ENCODE data around the gene ITGA3. TPM values are rescaled to one million over a fixed set of nuclear protein-coding genes. Genes with fewer than 3 reads are reported as not detected.

Gene ITGA3
- total and polyA plus RNA-seq, 2 of the 13 experiments (the other 11 are each of a cell fraction or from before 2014, with no cell fraction given): 0.48 to 0.69 TPM

DNA sequence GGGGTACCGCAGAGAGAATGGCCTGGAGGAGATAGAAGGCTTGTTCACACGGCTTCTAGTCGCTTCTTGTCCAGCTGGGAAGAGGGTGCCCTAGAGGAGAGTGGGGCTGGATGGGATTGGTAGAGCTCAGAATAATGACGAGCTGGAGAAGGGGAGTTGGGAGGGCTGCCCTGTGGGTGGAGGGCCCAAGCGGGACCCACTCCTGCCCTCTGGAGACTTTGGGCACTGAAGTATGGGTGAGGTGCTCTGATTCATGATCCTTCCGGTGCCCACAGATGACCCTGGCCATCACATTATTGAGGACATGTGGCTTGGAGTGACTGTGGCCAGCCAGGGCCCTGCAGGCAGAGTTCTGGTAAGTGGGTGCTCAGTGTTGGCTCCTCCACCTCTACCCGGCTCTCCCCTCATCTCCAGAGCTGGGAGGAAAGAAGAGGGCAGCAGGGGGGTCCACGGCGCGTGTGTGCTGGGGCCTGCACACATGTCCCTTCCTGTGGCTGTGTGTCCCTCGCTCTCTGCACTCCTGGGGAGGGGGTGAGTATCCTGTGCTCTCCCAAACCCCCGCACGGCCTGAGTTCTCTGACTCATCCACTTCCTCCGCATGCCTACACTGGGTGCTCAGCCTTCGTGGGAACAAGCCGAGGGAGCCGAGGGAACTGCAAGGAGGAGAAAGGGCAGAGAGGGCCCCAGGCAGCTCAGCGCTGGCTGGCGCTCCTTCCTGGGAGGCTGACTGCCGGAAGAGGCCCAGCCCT lies 8.5 kb downstream of the ITGA3 start:
- no peak overlapping the region for H3K27ac ChIP-seq (ENCODE audit: extremely low read length, insufficient read depth, low read length)
- POLR2A ChIA-PET: no interaction called here
- intact Hi-C loops (cut with micrococcal nuclease; ENCODE audit: unreplicated experiment) (no loop called here), in situ Hi-C loops (cut with HindIII; ENCODE audit: extremely low pct_ligation_motif_present, low pct_unique_long_range_greater_than_20kb) (no loop called here)
- peak overlapping the region in 1 of 3 experiments; percentile 25; a peak in 1 of 6 replicates for H3K4me3 ChIP-seq (replicated peaks in 1 of 3; ENCODE audit: insufficient read depth in 1 of 3, low read depth in 2 of 3, low read length in 3 of 3)
- no peak overlapping the region for H2AFZ ChIP-seq (ENCODE audit: low read length)
- no peak overlapping the region for H3K9ac ChIP-seq (ENCODE audit: insufficient read depth, low read depth, low read length)
- no peak for FAIRE-seq
- H3K27me3 ChIP-seq (ENCODE audit: control insufficient read depth in 1 of 2, insufficient read depth in 2 of 2, low read length in 2 of 2): peaks cover 9 to 49% of the 10 kb centered on the region in 2 experiments
- peak overlapping the region; percentile 20 for H3K4me2 ChIP-seq (ENCODE audit: low read depth, low read length)
- peak; percentile 60 for ATAC-seq
- H3K79me2 ChIP-seq (ENCODE audit: insufficient read depth, low read length): no peaks in the 10 kb centered on the region
- TF ChIP-seq ZNF263 (CRISPR knock-in tag; IDR thresholded peaks at IDR 0.05) (0 out of 2 replicates have a peak, but pooled peaks have one; percentile 19), NCOA2 (CRISPR knock-in tag; IDR thresholded peaks at IDR 0.05) (no peak), FOSL2 (CRISPR knock-in tag; IDR thresholded peaks at IDR 0.05) (peak; percentile 51)
- TF ChIP-seq, protein P1, sequence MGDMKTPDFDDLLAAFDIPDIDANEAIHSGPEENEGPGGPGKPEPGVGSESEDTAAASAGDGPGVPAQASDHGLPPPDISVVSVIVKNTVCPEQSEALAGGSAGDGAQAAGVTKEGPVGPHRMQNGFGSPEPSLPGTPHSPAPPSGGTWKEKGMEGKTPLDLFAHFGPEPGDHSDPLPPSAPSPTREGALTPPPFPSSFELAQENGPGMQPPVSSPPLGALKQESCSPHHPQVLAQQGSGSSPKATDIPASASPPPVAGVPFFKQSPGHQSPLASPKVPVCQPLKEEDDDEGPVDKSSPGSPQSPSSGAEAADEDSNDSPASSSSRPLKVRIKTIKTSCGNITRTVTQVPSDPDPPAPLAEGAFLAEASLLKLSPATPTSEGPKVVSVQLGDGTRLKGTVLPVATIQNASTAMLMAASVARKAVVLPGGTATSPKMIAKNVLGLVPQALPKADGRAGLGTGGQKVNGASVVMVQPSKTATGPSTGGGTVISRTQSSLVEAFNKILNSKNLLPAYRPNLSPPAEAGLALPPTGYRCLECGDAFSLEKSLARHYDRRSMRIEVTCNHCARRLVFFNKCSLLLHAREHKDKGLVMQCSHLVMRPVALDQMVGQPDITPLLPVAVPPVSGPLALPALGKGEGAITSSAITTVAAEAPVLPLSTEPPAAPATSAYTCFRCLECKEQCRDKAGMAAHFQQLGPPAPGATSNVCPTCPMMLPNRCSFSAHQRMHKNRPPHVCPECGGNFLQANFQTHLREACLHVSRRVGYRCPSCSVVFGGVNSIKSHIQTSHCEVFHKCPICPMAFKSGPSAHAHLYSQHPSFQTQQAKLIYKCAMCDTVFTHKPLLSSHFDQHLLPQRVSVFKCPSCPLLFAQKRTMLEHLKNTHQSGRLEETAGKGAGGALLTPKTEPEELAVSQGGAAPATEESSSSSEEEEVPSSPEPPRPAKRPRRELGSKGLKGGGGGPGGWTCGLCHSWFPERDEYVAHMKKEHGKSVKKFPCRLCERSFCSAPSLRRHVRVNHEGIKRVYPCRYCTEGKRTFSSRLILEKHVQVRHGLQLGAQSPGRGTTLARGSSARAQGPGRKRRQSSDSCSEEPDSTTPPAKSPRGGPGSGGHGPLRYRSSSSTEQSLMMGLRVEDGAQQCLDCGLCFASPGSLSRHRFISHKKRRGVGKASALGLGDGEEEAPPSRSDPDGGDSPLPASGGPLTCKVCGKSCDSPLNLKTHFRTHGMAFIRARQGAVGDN (CRISPR knock-in tag; IDR thresholded peaks at IDR 0.05): peak; percentile 53
- TF ChIP-seq, protein P2, sequence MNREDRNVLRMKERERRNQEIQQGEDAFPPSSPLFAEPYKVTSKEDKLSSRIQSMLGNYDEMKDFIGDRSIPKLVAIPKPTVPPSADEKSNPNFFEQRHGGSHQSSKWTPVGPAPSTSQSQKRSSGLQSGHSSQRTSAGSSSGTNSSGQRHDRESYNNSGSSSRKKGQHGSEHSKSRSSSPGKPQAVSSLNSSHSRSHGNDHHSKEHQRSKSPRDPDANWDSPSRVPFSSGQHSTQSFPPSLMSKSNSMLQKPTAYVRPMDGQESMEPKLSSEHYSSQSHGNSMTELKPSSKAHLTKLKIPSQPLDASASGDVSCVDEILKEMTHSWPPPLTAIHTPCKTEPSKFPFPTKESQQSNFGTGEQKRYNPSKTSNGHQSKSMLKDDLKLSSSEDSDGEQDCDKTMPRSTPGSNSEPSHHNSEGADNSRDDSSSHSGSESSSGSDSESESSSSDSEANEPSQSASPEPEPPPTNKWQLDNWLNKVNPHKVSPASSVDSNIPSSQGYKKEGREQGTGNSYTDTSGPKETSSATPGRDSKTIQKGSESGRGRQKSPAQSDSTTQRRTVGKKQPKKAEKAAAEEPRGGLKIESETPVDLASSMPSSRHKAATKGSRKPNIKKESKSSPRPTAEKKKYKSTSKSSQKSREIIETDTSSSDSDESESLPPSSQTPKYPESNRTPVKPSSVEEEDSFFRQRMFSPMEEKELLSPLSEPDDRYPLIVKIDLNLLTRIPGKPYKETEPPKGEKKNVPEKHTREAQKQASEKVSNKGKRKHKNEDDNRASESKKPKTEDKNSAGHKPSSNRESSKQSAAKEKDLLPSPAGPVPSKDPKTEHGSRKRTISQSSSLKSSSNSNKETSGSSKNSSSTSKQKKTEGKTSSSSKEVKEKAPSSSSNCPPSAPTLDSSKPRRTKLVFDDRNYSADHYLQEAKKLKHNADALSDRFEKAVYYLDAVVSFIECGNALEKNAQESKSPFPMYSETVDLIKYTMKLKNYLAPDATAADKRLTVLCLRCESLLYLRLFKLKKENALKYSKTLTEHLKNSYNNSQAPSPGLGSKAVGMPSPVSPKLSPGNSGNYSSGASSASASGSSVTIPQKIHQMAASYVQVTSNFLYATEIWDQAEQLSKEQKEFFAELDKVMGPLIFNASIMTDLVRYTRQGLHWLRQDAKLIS (CRISPR knock-in tag; IDR thresholded peaks at IDR 0.05): no peak
- TF ChIP-seq, protein P3, sequence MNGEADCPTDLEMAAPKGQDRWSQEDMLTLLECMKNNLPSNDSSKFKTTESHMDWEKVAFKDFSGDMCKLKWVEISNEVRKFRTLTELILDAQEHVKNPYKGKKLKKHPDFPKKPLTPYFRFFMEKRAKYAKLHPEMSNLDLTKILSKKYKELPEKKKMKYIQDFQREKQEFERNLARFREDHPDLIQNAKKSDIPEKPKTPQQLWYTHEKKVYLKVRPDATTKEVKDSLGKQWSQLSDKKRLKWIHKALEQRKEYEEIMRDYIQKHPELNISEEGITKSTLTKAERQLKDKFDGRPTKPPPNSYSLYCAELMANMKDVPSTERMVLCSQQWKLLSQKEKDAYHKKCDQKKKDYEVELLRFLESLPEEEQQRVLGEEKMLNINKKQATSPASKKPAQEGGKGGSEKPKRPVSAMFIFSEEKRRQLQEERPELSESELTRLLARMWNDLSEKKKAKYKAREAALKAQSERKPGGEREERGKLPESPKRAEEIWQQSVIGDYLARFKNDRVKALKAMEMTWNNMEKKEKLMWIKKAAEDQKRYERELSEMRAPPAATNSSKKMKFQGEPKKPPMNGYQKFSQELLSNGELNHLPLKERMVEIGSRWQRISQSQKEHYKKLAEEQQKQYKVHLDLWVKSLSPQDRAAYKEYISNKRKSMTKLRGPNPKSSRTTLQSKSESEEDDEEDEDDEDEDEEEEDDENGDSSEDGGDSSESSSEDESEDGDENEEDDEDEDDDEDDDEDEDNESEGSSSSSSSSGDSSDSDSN (CRISPR knock-in tag; IDR thresholded peaks at IDR 0.05): peak; percentile 38; the same call in 1 of the 2 replicates
- H3K36me3 ChIP-seq (replicated peaks in 1 of 2; ENCODE audit: control insufficient read depth in 1 of 2, insufficient read depth in 2 of 2, low read length in 2 of 2): no peaks in the 10 kb centered on the region
- CTCF ChIA-PET (ENCODE audit: low intra/inter-chr PET ratio, low total read pairs): no interaction called here
- no peaks in the 10 kb centered on the region for H3K9me3 ChIP-seq (ENCODE audit: low read length)
- DNase-seq (ENCODE audit: low spot score): no peak
- H4K20me1 ChIP-seq (ENCODE audit: insufficient read depth, low read length): no peaks in the 10 kb centered on the region
- peaks cover 10% of the 10 kb centered on the region; the same call in 1 of the 2 replicates for H3K4me1 ChIP-seq (ENCODE audit: insufficient read depth, low read length)
- no TSS peak for BruUV-seq (replicated peaks)
- 9% methylated on average over 11 of the region's 20 CpGs for WGBS (ENCODE audit: low lambda C conversion rate)
